ENCODE results near the gene ZCCHC13. TPM values are rescaled to one million over a fixed set of nuclear protein-coding genes. Genes with fewer than 3 reads are reported as not detected.

The ZCCHC13 gene
- total RNA-seq, 1 donor from 2014 or later = not detected

GRCh38 chrX:74346088-74346487 lies 42.1 kb downstream of the ZCCHC13 start:
- H3K4me1 ChIP-seq = no peaks in the 10 kb centered on the region
- DNase-seq (ENCODE audit: extremely low spot score in 2 of 2) = no peak
- no peaks in the 10 kb centered on the region for H3K9me3 ChIP-seq
- no peaks in the 10 kb centered on the region for H3K27me3 ChIP-seq
- H3K4me3 ChIP-seq = no peak overlapping the region
- H3K27ac ChIP-seq = no peak overlapping the region
- intact Hi-C loops (cut with DNase I) = loop anchor here (10.0 kb wide), 1 partner anchor 491 kb away; the partner anchor contains the start of gene XIST
- no peaks in the 10 kb centered on the region for H3K36me3 ChIP-seq
- TF ChIP-seq POLR2A (IDR thresholded peaks at IDR 0.05) (no peak), POLR2AphosphoS5 (IDR thresholded peaks at IDR 0.05; ENCODE audit: insufficient read depth in 1 of 2, low read depth in 1 of 2) (no peak), CTCF (IDR thresholded peaks at IDR 0.05) (no peak)

- no peaks in the 10 kb centered on the region for H3K27me3 ChIP-seq
- no peak for DNase-seq (ENCODE audit: extremely low spot score in 2 of 2)
- no peaks in the 10 kb centered on the region for H3K36me3 ChIP-seq
- H3K4me1 ChIP-seq = no peaks in the 10 kb centered on the region
- no peak overlapping the region for H3K4me3 ChIP-seq
- no peak overlapping the region for H3K27ac ChIP-seq
- intact Hi-C loops (cut with DNase I) = loop anchor here (10.0 kb wide), 1 partner anchor 495 kb away; the partner anchor contains the start of gene XIST
- no peaks in the 10 kb centered on the region for H3K9me3 ChIP-seq
- TF ChIP-seq POLR2A (IDR thresholded peaks at IDR 0.05) = no peak
- TF ChIP-seq POLR2AphosphoS5 (IDR thresholded peaks at IDR 0.05; ENCODE audit: insufficient read depth in 1 of 2, low read depth in 1 of 2) = no peak
- TF ChIP-seq CTCF (IDR thresholded peaks at IDR 0.05) = no peak
These were observed 45.4 kb downstream of the ZCCHC13 start for GRCh38 chrX:74349387-74349786.

- intact Hi-C loops (cut with DNase I) = no loop called here
- DNase-seq (ENCODE audit: extremely low spot score in 2 of 2) = no peak
- H3K9me3 ChIP-seq = no peaks in the 10 kb centered on the region
- no peak overlapping the region for H3K27ac ChIP-seq
- H3K4me3 ChIP-seq = no peak overlapping the region
- no peaks in the 10 kb centered on the region for H3K4me1 ChIP-seq
- no peaks in the 10 kb centered on the region for H3K27me3 ChIP-seq
- no peaks in the 10 kb centered on the region for H3K36me3 ChIP-seq
- no peak for TF ChIP-seq POLR2A (IDR thresholded peaks at IDR 0.05)
- no peak for TF ChIP-seq CTCF (IDR thresholded peaks at IDR 0.05)
- TF ChIP-seq POLR2AphosphoS5 (IDR thresholded peaks at IDR 0.05; ENCODE audit: insufficient read depth in 1 of 2, low read depth in 1 of 2) = no peak
These were observed 47.8 kb downstream of the ZCCHC13 start for GRCh38 chrX:74351760-74352159.

- H3K4me3 ChIP-seq = no peak overlapping the region
- no peak overlapping the region for H3K27ac ChIP-seq
- intact Hi-C loops (cut with DNase I) = no loop called here
- H3K27me3 ChIP-seq = no peaks in the 10 kb centered on the region
- H3K36me3 ChIP-seq = no peaks in the 10 kb centered on the region
- DNase-seq (ENCODE audit: extremely low spot score in 2 of 2) = no peak
- TF ChIP-seq POLR2AphosphoS5 (IDR thresholded peaks at IDR 0.05; ENCODE audit: insufficient read depth in 1 of 2, low read depth in 1 of 2) = no peak
- TF ChIP-seq POLR2A (IDR thresholded peaks at IDR 0.05) = no peak
- no peak for TF ChIP-seq CTCF (IDR thresholded peaks at IDR 0.05)
- no peaks in the 10 kb centered on the region for H3K4me1 ChIP-seq
- no peaks in the 10 kb centered on the region for H3K9me3 ChIP-seq
These were observed 50.0 kb downstream of the ZCCHC13 start for GRCh38 chrX:74353984-74354383.

MicroRNAs within 50 kb of the gene (microRNA counts, 767-probe panel; counts per million panel counts)
- 5,950 to 6,310 counts per million in 2 donors for microRNA hsa-miR-374a-5p
- microRNA hsa-miR-545-3p = 238 to 261 counts per million in 2 donors

Small RNA genes lying within 50 kb of the gene (microRNA-seq; reads per million reads assigned to microRNA genes)
- gene MIR374A (ENCODE audit: borderline number of aligned reads, borderline replicate concordance) (222 reads per million, percentile 62 among the genes with 10 or more reads in this experiment), gene MIR545 (ENCODE audit: borderline number of aligned reads, borderline replicate concordance) (3.4 reads per million)

Small RNA genes lying within 50 kb of the gene (small RNA-seq; reads per million reads assigned to genes)
- gene AC004386.2 (not detected), gene MIR374A (25.8 reads per million, percentile 95 among the genes with 10 or more reads in this experiment), gene MIR545 (0.69 reads per million), gene RF02119 (not detected), gene RF02120 (not detected), gene RF02121 (not detected), gene RF02122 (not detected), gene RF02123 (not detected)

Other genes starting within 250 kb of the ZCCHC13 start
- gene SLC16A2, start 117.3 kb downstream of the ZCCHC13 start, total RNA-seq = 6.9 TPM